AG08396 (cell line): ENCODE measurements around the gene FAM193B.

Experiments used
- DNase-seq: peaks from one replicate; pipeline ENCODE4 v3.0.0; 2012; ENCODE audit warnings: low spot score, mixed read lengths

Gene FAM193B

GRCh38 chr5:177500685-177501522, 53.5 kb downstream of the FAM193B start:
- DNase-seq: peak; percentile 89

GRCh38 chr5:177499842-177500241, 54.5 kb downstream of the FAM193B start:
- no peak for DNase-seq

- DNase-seq: no peak
Measured at GRCh38 chr5:177498013-177498787, 56.2 kb downstream of the FAM193B start.

GRCh38 chr5:177497292-177498012, 56.9 kb downstream of the FAM193B start, which contains the start of gene PDLIM7:
TSS of gene PDLIM7 (minus strand) at chr5:177497604. CDS start at chr5:177496512, 1,092 bp downstream.
- DNase-seq: peak; percentile 98

GRCh38 chr5:177496727-177497291, 57.6 kb downstream of the FAM193B start:
- DNase-seq: peak; percentile 91

- DNase-seq: peak; percentile 65
Measured at GRCh38 chr5:177496070-177496726, 58.2 kb downstream of the FAM193B start.

GRCh38 chr5:177495243-177496060, 58.9 kb downstream of the FAM193B start:
- DNase-seq: peak; percentile 87

- peak; percentile 91 for DNase-seq
Measured at GRCh38 chr5:177494346-177495195, 59.8 kb downstream of the FAM193B start.

- DNase-seq: no peak
Measured at GRCh38 chr5:177493795-177494345, 60.5 kb downstream of the FAM193B start.

- DNase-seq: no peak
Measured at GRCh38 chr5:177492841-177493240, 61.5 kb downstream of the FAM193B start.

GRCh38 chr5:177491983-177492746, 62.2 kb downstream of the FAM193B start:
- no peak for DNase-seq

GRCh38 chr5:177491429-177491945, 62.9 kb downstream of the FAM193B start:
- DNase-seq: peak; percentile 85

GRCh38 chr5:177490992-177491391, 63.4 kb downstream of the FAM193B start:
- no peak for DNase-seq

GRCh38 chr5:177490311-177490991, 63.9 kb downstream of the FAM193B start:
- DNase-seq: no peak

- no peak for DNase-seq
Measured at GRCh38 chr5:177489119-177489716, 65.1 kb downstream of the FAM193B start.

GRCh38 chr5:177487975-177488374, 66.4 kb downstream of the FAM193B start:
- no peak for DNase-seq

- no peak for DNase-seq
Measured at GRCh38 chr5:177487144-177487543, 67.2 kb downstream of the FAM193B start.
